ENCODE data around the gene GRIA4.

GRCh38 chr11:105911454-105911853 lies 301.6 kb downstream of the GRIA4 start:
- TF ChIP-seq CTCF (IDR thresholded peaks at IDR 0.05; ENCODE audit: insufficient read depth, low read length) (no peak), POLR2AphosphoS5 (IDR thresholded peaks at IDR 0.05; ENCODE audit: low read depth) (no peak), REST (IDR thresholded peaks at IDR 0.05; ENCODE audit: insufficient replicate concordance, low read depth) (no peak)

Data from HL-60 (cell line).